Activated naive CD8-positive, alpha-beta T cell treated with anti-CD3 and anti-CD28 coated beads, Interleukin-2, amount 50 U/mL, for 24 hours (primary cell): ENCODE data around the gene SINHCAF.
A peak's percentile ranks its signal among the peaks of the same experiment; 100 is the strongest.

ENCODE experiments used
- ATAC-seq: fragments of 150-1000 bp; cut with Tn5 transposase; one replicate; pipeline ENCODE4 v1.10.0; 2021
- DNase-seq: peaks from one replicate; pipeline ENCODE4 v3.0.0; 2021
- H3K27ac Mint-ChIP-seq: one replicate; pipeline ENCODE4 v1.8.0; 2021; ENCODE audit warnings: mild to moderate bottlenecking, mixed read lengths
- H3K27me3 Mint-ChIP-seq: one replicate; pipeline ENCODE4 v1.8.0; 2021; ENCODE audit warnings: mixed read lengths
- H3K36me3 Mint-ChIP-seq: one replicate; pipeline ENCODE4 v1.8.0; 2021; ENCODE audit warnings: low read depth, mixed read lengths
- H3K4me1 Mint-ChIP-seq: one replicate; pipeline ENCODE4 v1.8.0; 2021; ENCODE audit warnings: mixed read lengths
- H3K4me3 Mint-ChIP-seq: one replicate; pipeline ENCODE4 v1.8.0; 2021; ENCODE audit warnings: mild to moderate bottlenecking, moderate library complexity, mixed read lengths
- H3K9me3 Mint-ChIP-seq: one replicate; pipeline ENCODE4 v1.8.0; 2021; ENCODE audit warnings: mixed read lengths

SINHCAF gene

GRCh38 chr12:31353750-31354708, 28.1 kb upstream of the SINHCAF start:
- H3K27ac Mint-ChIP-seq: no peak overlapping the region
- H3K9me3 Mint-ChIP-seq: no peaks in the 10 kb centered on the region
- H3K4me3 Mint-ChIP-seq: no peak overlapping the region
- H3K36me3 Mint-ChIP-seq: no peaks in the 10 kb centered on the region
- no peaks in the 10 kb centered on the region for H3K4me1 Mint-ChIP-seq
- ATAC-seq (no peak), DNase-seq (no peak)
- no peaks in the 10 kb centered on the region for H3K27me3 Mint-ChIP-seq

GRCh38 chr12:31346267-31346666, 20.3 kb upstream of the SINHCAF start:
- no peaks in the 10 kb centered on the region for H3K9me3 Mint-ChIP-seq
- no peak for ATAC-seq
- DNase-seq: no peak
- no peaks in the 10 kb centered on the region for H3K36me3 Mint-ChIP-seq
- H3K27ac Mint-ChIP-seq: no peak overlapping the region
- peaks cover 2% of the 10 kb centered on the region for H3K27me3 Mint-ChIP-seq
- H3K4me1 Mint-ChIP-seq: no peaks in the 10 kb centered on the region
- H3K4me3 Mint-ChIP-seq: no peak overlapping the region

GRCh38 chr12:31343139-31343538, 17.2 kb upstream of the SINHCAF start:
- ATAC-seq: no peak
- no peaks in the 10 kb centered on the region for H3K4me1 Mint-ChIP-seq
- H3K27ac Mint-ChIP-seq: no peak overlapping the region
- H3K9me3 Mint-ChIP-seq: no peaks in the 10 kb centered on the region
- DNase-seq: no peak
- no peak overlapping the region for H3K4me3 Mint-ChIP-seq
- H3K36me3 Mint-ChIP-seq: no peaks in the 10 kb centered on the region
- H3K27me3 Mint-ChIP-seq: peaks cover 2% of the 10 kb centered on the region

GRCh38 chr12:31342286-31342685, 16.3 kb upstream of the SINHCAF start:
- no peaks in the 10 kb centered on the region for H3K9me3 Mint-ChIP-seq
- no peaks in the 10 kb centered on the region for H3K36me3 Mint-ChIP-seq
- ATAC-seq (no peak), DNase-seq (no peak)
- no peak overlapping the region for H3K27ac Mint-ChIP-seq
- no peaks in the 10 kb centered on the region for H3K4me1 Mint-ChIP-seq
- peaks cover 2% of the 10 kb centered on the region for H3K27me3 Mint-ChIP-seq
- H3K4me3 Mint-ChIP-seq: no peak overlapping the region

GRCh38 chr12:31339831-31340622, 14.1 kb upstream of the SINHCAF start:
- DNase-seq (no peak), ATAC-seq (no peak)
- no peaks in the 10 kb centered on the region for H3K36me3 Mint-ChIP-seq
- no peaks in the 10 kb centered on the region for H3K9me3 Mint-ChIP-seq
- H3K27me3 Mint-ChIP-seq: no peaks in the 10 kb centered on the region
- no peak overlapping the region for H3K4me3 Mint-ChIP-seq
- H3K27ac Mint-ChIP-seq: no peak overlapping the region
- no peaks in the 10 kb centered on the region for H3K4me1 Mint-ChIP-seq

GRCh38 chr12:31337952-31338351, 12.0 kb upstream of the SINHCAF start:
- Mint-ChIP-seq H3K4me3 (no peak overlapping the region), H3K4me1 (no peaks in the 10 kb centered on the region), H3K9me3 (no peaks in the 10 kb centered on the region), H3K27ac (no peak overlapping the region), H3K27me3 (no peaks in the 10 kb centered on the region), H3K36me3 (no peaks in the 10 kb centered on the region)
- DNase-seq (no peak), ATAC-seq (no peak)

GRCh38 chr12:31331242-31331641, 5.3 kb upstream of the SINHCAF start:
- ATAC-seq (no peak), DNase-seq (no peak)
- Mint-ChIP-seq H3K27ac (no peak overlapping the region), H3K9me3 (no peaks in the 10 kb centered on the region), H3K4me3 (no peak overlapping the region), H3K4me1 (peaks cover 10% of the 10 kb centered on the region), H3K36me3 (no peaks in the 10 kb centered on the region), H3K27me3 (no peaks in the 10 kb centered on the region)

- Mint-ChIP-seq H3K4me3 (peak overlapping the region; percentile 97), H3K27ac (peak overlapping the region; percentile 67), H3K36me3 (peaks cover 16% of the 10 kb centered on the region), H3K9me3 (no peaks in the 10 kb centered on the region), H3K27me3 (peaks cover 2% of the 10 kb centered on the region), H3K4me1 (peaks cover 28% of the 10 kb centered on the region)
- DNase-seq (no peak), ATAC-seq (no peak)
Measured at GRCh38 chr12:31326736-31327659, 1.0 kb upstream of the SINHCAF start.

- Mint-ChIP-seq H3K9me3 (no peaks in the 10 kb centered on the region), H3K36me3 (peaks cover 26% of the 10 kb centered on the region), H3K4me3 (peak overlapping the region; percentile 97), H3K4me1 (peaks cover 43% of the 10 kb centered on the region), H3K27ac (peak overlapping the region; percentile 98), H3K27me3 (peaks cover 2% of the 10 kb centered on the region)
- DNase-seq (no peak), ATAC-seq (no peak)
Measured at GRCh38 chr12:31325524-31325875, 450 bp downstream of the SINHCAF start.

GRCh38 chr12:31324845-31325523, 966 bp downstream of the SINHCAF start:
- no peaks in the 10 kb centered on the region for H3K9me3 Mint-ChIP-seq

GRCh38 chr12:31324116-31324844, 1.7 kb downstream of the SINHCAF start:
- Mint-ChIP-seq H3K27me3 (peaks cover 2% of the 10 kb centered on the region), H3K36me3 (peaks cover 36% of the 10 kb centered on the region), H3K27ac (peak overlapping the region; percentile 98), H3K4me3 (peak overlapping the region; percentile 97), H3K4me1 (peaks cover 55% of the 10 kb centered on the region), H3K9me3 (no peaks in the 10 kb centered on the region)
- peak; percentile 64 for DNase-seq
- peak; percentile 40 for ATAC-seq

More at GRCh38 chr12:31324845-31325523, 966 bp downstream of the SINHCAF start:
- Mint-ChIP-seq H3K27ac (peak overlapping the region; percentile 98), H3K27me3 (peaks cover 2% of the 10 kb centered on the region), H3K4me1 (peaks cover 48% of the 10 kb centered on the region), H3K4me3 (peak overlapping the region; percentile 97), H3K36me3 (peaks cover 29% of the 10 kb centered on the region)
- ATAC-seq (no peak), DNase-seq (peak; percentile 43)

GRCh38 chr12:31323391-31324115, 2.4 kb downstream of the SINHCAF start:
- ATAC-seq (peak; percentile 21), DNase-seq (peak; percentile 62)
- Mint-ChIP-seq H3K36me3 (peaks cover 36% of the 10 kb centered on the region), H3K9me3 (no peaks in the 10 kb centered on the region), H3K4me3 (peak overlapping the region; percentile 97), H3K27me3 (peaks cover 2% of the 10 kb centered on the region), H3K27ac (peak overlapping the region; percentile 98), H3K4me1 (peaks cover 62% of the 10 kb centered on the region)

- ATAC-seq: no peak
- H3K4me3 Mint-ChIP-seq: peak overlapping the region; percentile 97
- DNase-seq: no peak
- H3K27ac Mint-ChIP-seq: peak overlapping the region; percentile 98
- peaks cover 38% of the 10 kb centered on the region for H3K36me3 Mint-ChIP-seq
- H3K9me3 Mint-ChIP-seq: no peaks in the 10 kb centered on the region
- H3K27me3 Mint-ChIP-seq: peaks cover 2% of the 10 kb centered on the region
- H3K4me1 Mint-ChIP-seq: peaks cover 69% of the 10 kb centered on the region
Measured at GRCh38 chr12:31322801-31323207, 3.1 kb downstream of the SINHCAF start.
